H1 (cell line): ENCODE measurements around the gene ZC3HAV1. TPM values are rescaled to one million over a fixed set of nuclear protein-coding genes. Genes with fewer than 3 reads are reported as not detected.

Experiments used
- CTCF ChIA-PET: fragments of 300-600 bp; sonication (Branson Sonifier 250); formaldehyde crosslinking; loops from one replicate; lab custom pipeline; 2021; ENCODE audit not compliant: partially characterized antibody; lab: Charles Lee
- POLR2A ChIA-PET: fragments of 300-600 bp; sonication (Branson Sonifier 250); formaldehyde crosslinking; loops from one replicate; lab custom pipeline; 2021; ENCODE audit warnings: inconsistent platforms; ENCODE audit not compliant: partially characterized antibody; lab: Charles Lee
- DNase-seq, 2 experiments: peaks; one replicate each; pipeline versions ENCODE4 v3.0.0 to v3.0.0-alpha.2; 2010 to 2022; ENCODE audit warnings: low spot score in 2 of 2, low read depth in 1 of 2, mixed read lengths in 1 of 2
- FAIRE-seq: peaks from 2 replicates; lab custom pipeline; 2011; peaks lifted over from hg19 to GRCh38; lab: Jason Lieb, UNC
- H2AFZ ChIP-seq: 2 replicates; pipeline ENCODE4 v1.8.1; 2012; ENCODE audit warnings: low read length, inconsistent platforms
- H2AK5ac ChIP-seq: 2 replicates; pipeline ENCODE4 v1.6.1; 2013; ENCODE audit warnings: low read depth, low read length
- H2BK120ac ChIP-seq: replicated peaks from 2 replicates; pipeline ENCODE3; 2013; ENCODE audit warnings: low read depth, low read length, inconsistent platforms
- H2BK12ac ChIP-seq: 2 replicates; pipeline ENCODE4 v1.6.1; 2013; ENCODE audit warnings: low read depth, low read length
- H2BK15ac ChIP-seq: 2 replicates; pipeline ENCODE4 v1.6.1; 2013; ENCODE audit warnings: low read length
- H2BK20ac ChIP-seq: 2 replicates; pipeline ENCODE4 v1.6.1; 2013; ENCODE audit warnings: low read length
- H2BK5ac ChIP-seq: 2 replicates; pipeline ENCODE4 v1.6.1; 2013; ENCODE audit warnings: low read depth, low read length
- H3K14ac ChIP-seq: 2 replicates; pipeline ENCODE4 v1.6.1; 2013; ENCODE audit warnings: inconsistent platforms; ENCODE audit not compliant: insufficient read length
- H3K18ac ChIP-seq: 2 replicates; pipeline ENCODE4 v1.6.1; 2013; ENCODE audit warnings: low read length; ENCODE audit errors: extremely low read depth
- H3K23ac ChIP-seq: 2 replicates; pipeline ENCODE4 v1.6.1; 2013; ENCODE audit warnings: inconsistent platforms; ENCODE audit not compliant: insufficient read length
- H3K23me2 ChIP-seq: 2 replicates; pipeline ENCODE4 v1.6.1; 2013; ENCODE audit warnings: low read depth, low read length
- H3K27ac ChIP-seq: 2 replicates; pipeline ENCODE4 v1.6.1; 2011; ENCODE audit warnings: low read depth, low read length, inconsistent platforms
- H3K27me3 ChIP-seq, 4 experiments: replicated peaks in 1 of 4; 1 replicate in 1 of 4; 2 replicates in 3 of 4; pipeline versions ENCODE4 v1.6.1 to v1.8.1; 2011 to 2013; ENCODE audit warnings: low read length in 3 of 4, mild to moderate bottlenecking in 3 of 4, inconsistent platforms in 2 of 4, mixed read lengths in 2 of 4, moderate library complexity in 1 of 4; ENCODE audit not compliant: control insufficient read depth in 3 of 4, insufficient read depth in 3 of 4; ENCODE audit errors: extremely low read depth in 1 of 4
- H3K36me3 ChIP-seq, 4 experiments: 2 replicates each; pipeline versions ENCODE4 v1.6.1 to v1.8.1; 2011 to 2013; ENCODE audit warnings: mild to moderate bottlenecking in 4 of 4, low read length in 3 of 4, moderate library complexity in 2 of 4, control low read depth in 1 of 4, inconsistent platforms in 1 of 4; ENCODE audit not compliant: insufficient read depth in 4 of 4, control insufficient read depth in 2 of 4
- H3K4ac ChIP-seq: replicated peaks from 2 replicates; pipeline ENCODE3; 2013; ENCODE audit warnings: low read length, low read depth, mixed read lengths, inconsistent platforms; ENCODE audit not compliant: insufficient read length
- H3K4me1 ChIP-seq, 4 experiments: replicated peaks in 1 of 4; 1 replicate in 1 of 4; 2 replicates in 3 of 4; pipeline versions ENCODE4 v1.6.1 to v1.8.1; 2011 to 2013; ENCODE audit warnings: low read length in 3 of 4, inconsistent platforms in 2 of 4, mixed read lengths in 1 of 4; ENCODE audit not compliant: insufficient read depth in 4 of 4, control insufficient read depth in 3 of 4
- H3K4me2 ChIP-seq, 2 experiments: 2 replicates each; pipeline versions ENCODE4 v1.6.1 to v1.8.1; 2011 to 2013; ENCODE audit warnings: low read depth in 2 of 2, low read length in 2 of 2, control low read depth in 1 of 2, inconsistent platforms in 1 of 2, mild to moderate bottlenecking in 1 of 2; ENCODE audit not compliant: insufficient read depth in 1 of 2
- H3K4me3 ChIP-seq, 4 experiments: fragments of 200-600, 300-600 bp in 1 of 4; sonication (generic), shearing (Covaris generic), sonication (Bioruptor Twin) in 1 of 4; 2 replicates each; pipeline versions ENCODE4 v1.5.1 to v1.8.1; 2011 to 2016; ENCODE audit warnings: low read length in 4 of 4, low read depth in 3 of 4, control low read depth in 2 of 4, inconsistent platforms in 2 of 4, mild to moderate bottlenecking in 2 of 4, mixed read lengths in 1 of 4, moderate library complexity in 1 of 4; ENCODE audit not compliant: insufficient read depth in 2 of 4; ENCODE audit errors: extremely low read depth in 1 of 4
- H3K56ac ChIP-seq: replicated peaks from 2 replicates; pipeline ENCODE3; 2013; ENCODE audit warnings: low read depth, mild to moderate bottlenecking, mixed read lengths, low read length, inconsistent platforms; ENCODE audit not compliant: insufficient read length
- H3K79me1 ChIP-seq: 2 replicates; pipeline ENCODE4 v1.6.1; 2013; ENCODE audit warnings: low read depth, low read length, control low read depth
- H3K79me2 ChIP-seq, 2 experiments: 2 replicates each; pipeline versions ENCODE4 v1.6.1 to v1.8.1; 2012 to 2013; ENCODE audit warnings: low read length in 2 of 2, mild to moderate bottlenecking in 2 of 2, inconsistent platforms in 1 of 2; ENCODE audit not compliant: insufficient read depth in 2 of 2, control insufficient read depth in 1 of 2
- H3K9ac ChIP-seq, 4 experiments: replicated peaks in 1 of 4; 1 replicate in 1 of 4; 2 replicates in 3 of 4; pipeline versions ENCODE4 v1.6.1 to v1.8.1; 2011 to 2013; ENCODE audit warnings: low read depth in 3 of 4, low read length in 3 of 4, control low read depth in 2 of 4, mild to moderate bottlenecking in 2 of 4, moderate library complexity in 2 of 4, inconsistent platforms in 1 of 4; ENCODE audit errors: extremely low read depth in 1 of 4
- H3K9me3 ChIP-seq, 2 experiments: 2 replicates each; pipeline versions ENCODE4 v1.6.1 to v1.8.1; 2012 to 2013; ENCODE audit warnings: mild to moderate bottlenecking in 2 of 2, moderate library complexity in 2 of 2, control low read depth in 1 of 2, inconsistent platforms in 1 of 2, low read depth in 1 of 2, low read length in 1 of 2, mixed read lengths in 1 of 2; ENCODE audit not compliant: insufficient read depth in 2 of 2
- H4K20me1 ChIP-seq, 2 experiments: replicated peaks in 1 of 2; 2 replicates each; pipeline versions ENCODE3 to v1.8.1; 2011 to 2013; ENCODE audit warnings: inconsistent platforms in 2 of 2, low read length in 2 of 2, mild to moderate bottlenecking in 1 of 2; ENCODE audit not compliant: insufficient read depth in 2 of 2, control insufficient read depth in 1 of 2
- H4K5ac ChIP-seq: 2 replicates; pipeline ENCODE4 v1.6.1; 2013; ENCODE audit warnings: low read length, low read depth, mixed read lengths, inconsistent platforms; ENCODE audit not compliant: insufficient read length
- H4K8ac ChIP-seq: 2 replicates; pipeline ENCODE4 v1.8.0; 2013; ENCODE audit warnings: mild to moderate bottlenecking, moderate library complexity, low read length, inconsistent platforms; ENCODE audit not compliant: insufficient read depth; ENCODE audit errors: extremely low read depth
- H4K91ac ChIP-seq: replicated peaks from 2 replicates; pipeline ENCODE3; 2013; ENCODE audit warnings: low read length, mixed read lengths, inconsistent platforms; ENCODE audit not compliant: insufficient read length
- ATF3 ChIP-seq: IDR thresholded peaks from 2 replicates; pipeline ENCODE4 v1.6.1; 2011; ENCODE audit warnings: low read depth, mild to moderate bottlenecking, low read length; ENCODE audit not compliant: insufficient read depth
- CHD2 ChIP-seq: IDR thresholded peaks from 2 replicates; pipeline ENCODE4 v1.6.1; 2012; ENCODE audit warnings: low read length, improper control_type of control experiment
- CTBP2 ChIP-seq: IDR thresholded peaks from 2 replicates; pipeline ENCODE4 v1.7.0; 2011; ENCODE audit warnings: borderline replicate concordance, mild to moderate bottlenecking, moderate library complexity, mixed read lengths, low read length; ENCODE audit not compliant: insufficient read depth, insufficient read length
- KDM5A ChIP-seq: fragments of 200-600 bp; IDR thresholded peaks from 2 replicates; pipeline ENCODE4 v1.7.1; 2012; ENCODE audit warnings: mild to moderate bottlenecking, low read length, inconsistent platforms, mixed read lengths
- MAX ChIP-seq: IDR thresholded peaks from 2 replicates; pipeline ENCODE4 v1.6.1; 2012; ENCODE audit warnings: inconsistent platforms
- NANOG ChIP-seq: IDR thresholded peaks from 2 replicates; pipeline ENCODE4 v1.6.1; 2011; ENCODE audit warnings: low read length, low read depth, mild to moderate bottlenecking, inconsistent platforms; ENCODE audit not compliant: insufficient read depth, poor library complexity, severe bottlenecking
- POLR2A ChIP-seq, 2 experiments: IDR thresholded peaks; 1 replicate in 1 of 2; 2 replicates in 1 of 2; pipeline ENCODE4 v1.6.1; 2011; ENCODE audit warnings: low read depth in 2 of 2, low read length in 2 of 2, mild to moderate bottlenecking in 2 of 2; ENCODE audit errors: control extremely low read depth in 1 of 2
- SP1 ChIP-seq: IDR thresholded peaks from 2 replicates; pipeline ENCODE4 v1.6.1; 2011; ENCODE audit warnings: low read depth, low read length
- SRF ChIP-seq: IDR thresholded peaks from 2 replicates; pipeline ENCODE4 v1.6.1; 2011; ENCODE audit warnings: mild to moderate bottlenecking, low read depth, low read length, moderate library complexity
- YY1 ChIP-seq: IDR thresholded peaks from 2 replicates; pipeline ENCODE4 v1.6.1; 2011; ENCODE audit warnings: low read depth, mild to moderate bottlenecking, low read length
- WGBS, 2 experiments: shearing (Covaris generic) in 1 of 2; methylation state at CpG; one replicate each; pipeline versions ENCODE4 v1.1.6 to v1.1.7; 2013 to 2015; ENCODE audit warnings: low lambda C conversion rate in 2 of 2, mixed read lengths in 2 of 2, inconsistent platforms in 1 of 2, low coverage in 1 of 2, missing lambda C conversion rate in 1 of 2; ENCODE audit not compliant: insufficient replicate concordance in 2 of 2, insufficient coverage in 1 of 2, insufficient read length in 1 of 2; ENCODE audit errors: extremely low coverage in 1 of 2, missing lambda C conversion rate in 1 of 2; 5-methylcytosine and 5-hydroxymethylcytosine counted together
- polyA plus RNA-seq, 7 experiments: library from polyadenylated mRNA; depleted of rRNA in 3 of 7; stranded (reverse) in 5 of 7; unstranded in 2 of 7; fragments of >200 nt in 5 of 7; fragments of 200-250 nt in 2 of 7; gene quantifications; 1 replicate in 5 of 7; 2 replicates in 1 of 7; 4 replicates in 1 of 7; pipeline versions ENCODE4 v1.2.1 to v1.2.3, GENCODE V29; 2011 to 2013; ENCODE audit warnings: missing spikeins in 2 of 7, mixed read lengths in 2 of 7
- total RNA-seq: library from RNA; stranded (reverse); fragmentation: NEBNext Ultra II Directional; extraction: Animal tissue kit (Norgen Biotek cat#: 25700); gene quantifications from 2 replicates; pipeline ENCODE4 v1.2.1, GENCODE V29; 2021
- TF ChIP-seq, protein P1 (sequence below), 3 experiments: IDR thresholded peaks; 1 replicate in 2 of 3; 2 replicates in 1 of 3; pipeline versions ENCODE4 v1.5.1 to v1.6.1; 2011; ENCODE audit warnings: low read length in 3 of 3, mild to moderate bottlenecking in 3 of 3, inconsistent platforms in 2 of 3, low read depth in 1 of 3, moderate library complexity in 1 of 3; ENCODE audit not compliant: insufficient read depth in 1 of 3; ENCODE audit errors: control extremely low read depth in 1 of 3

The ZC3HAV1 gene
- total and polyA plus RNA-seq, 2 of the 8 experiments (the other 6 are each of a cell fraction or from before 2014, with no cell fraction given), result 22.5 to 43.4 TPM

- H2BK120ac ChIP-seq, result no peak overlapping the region
- no peak overlapping the region for H4K91ac ChIP-seq
- H3K9me3 ChIP-seq, result no peaks in the 10 kb centered on the region
- no peak overlapping the region for H3K27ac ChIP-seq
- H3K23me2 ChIP-seq, result no peaks in the 10 kb centered on the region; the same call in 1 of the 2 replicates
- H3K14ac ChIP-seq, result no peak overlapping the region
- H2BK5ac ChIP-seq, result no peak overlapping the region
- H4K5ac ChIP-seq, result no peak overlapping the region
- no peak overlapping the region for H3K4me3 ChIP-seq
- no peak overlapping the region for H3K4me2 ChIP-seq
- H3K79me1 ChIP-seq, result no peaks in the 10 kb centered on the region
- no peak overlapping the region for H3K9ac ChIP-seq
- no peak overlapping the region for H3K4ac ChIP-seq
- no peak overlapping the region for H2AFZ ChIP-seq
- H2BK20ac ChIP-seq, result no peak overlapping the region
- 0 out of 7 replicates have a peak, but pooled peaks cover 0 to 3% (median 0%) of the 10 kb centered on the region in 4 experiments for H3K4me1 ChIP-seq
- no peak overlapping the region for H3K18ac ChIP-seq
- WGBS, 2 experiments, result 87% methylated on average over 1 of the region's 1 CpG; no CpG with 5 or more reads in 1 of the 2 experiments
- FAIRE-seq (no peak), DNase-seq (no peak)
- no peak overlapping the region for H4K8ac ChIP-seq
- H4K20me1 ChIP-seq, result no peaks in the 10 kb centered on the region
- H2BK15ac ChIP-seq, result no peak overlapping the region
- ChIA-PET CTCF (no interaction called here), POLR2A (interaction anchor here (1.1 kb wide), 1 partner anchor 9 kb away, joined by 3 read pairs; no protein-coding TSS in a partner anchor)
- H3K23ac ChIP-seq, result no peak overlapping the region
- H3K36me3 ChIP-seq, result no peaks in the 10 kb centered on the region
- no peaks in the 10 kb centered on the region for H3K27me3 ChIP-seq
- H2BK12ac ChIP-seq, result no peak overlapping the region
- H2AK5ac ChIP-seq, result no peak overlapping the region
- H3K56ac ChIP-seq, result no peak overlapping the region
- no peaks in the 10 kb centered on the region for H3K79me2 ChIP-seq
- no peak for TF ChIP-seq YY1
- no peak for TF ChIP-seq NANOG
- TF ChIP-seq SP1, result no peak
- TF ChIP-seq, protein P1, sequence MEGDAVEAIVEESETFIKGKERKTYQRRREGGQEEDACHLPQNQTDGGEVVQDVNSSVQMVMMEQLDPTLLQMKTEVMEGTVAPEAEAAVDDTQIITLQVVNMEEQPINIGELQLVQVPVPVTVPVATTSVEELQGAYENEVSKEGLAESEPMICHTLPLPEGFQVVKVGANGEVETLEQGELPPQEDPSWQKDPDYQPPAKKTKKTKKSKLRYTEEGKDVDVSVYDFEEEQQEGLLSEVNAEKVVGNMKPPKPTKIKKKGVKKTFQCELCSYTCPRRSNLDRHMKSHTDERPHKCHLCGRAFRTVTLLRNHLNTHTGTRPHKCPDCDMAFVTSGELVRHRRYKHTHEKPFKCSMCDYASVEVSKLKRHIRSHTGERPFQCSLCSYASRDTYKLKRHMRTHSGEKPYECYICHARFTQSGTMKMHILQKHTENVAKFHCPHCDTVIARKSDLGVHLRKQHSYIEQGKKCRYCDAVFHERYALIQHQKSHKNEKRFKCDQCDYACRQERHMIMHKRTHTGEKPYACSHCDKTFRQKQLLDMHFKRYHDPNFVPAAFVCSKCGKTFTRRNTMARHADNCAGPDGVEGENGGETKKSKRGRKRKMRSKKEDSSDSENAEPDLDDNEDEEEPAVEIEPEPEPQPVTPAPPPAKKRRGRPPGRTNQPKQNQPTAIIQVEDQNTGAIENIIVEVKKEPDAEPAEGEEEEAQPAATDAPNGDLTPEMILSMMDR (IDR thresholded peaks at IDR 0.05; ENCODE audit: control extremely low read depth in 1 of 3, insufficient read depth in 1 of 3, low read depth in 1 of 3, low read length in 3 of 3), result no peak
- TF ChIP-seq KDM5A, result no peak
- no peak for TF ChIP-seq CHD2
- TF ChIP-seq ATF3, result no peak
- no peak for TF ChIP-seq SRF
- no peak for TF ChIP-seq MAX
- no peak for TF ChIP-seq POLR2A (IDR thresholded peaks at IDR 0.05; ENCODE audit: control extremely low read depth in 1 of 2, low read depth in 2 of 2, low read length in 2 of 2)
- no peak for TF ChIP-seq CTBP2
Measured at GRCh38 chr7:139152149-139152548, 42.6 kb upstream of the ZC3HAV1 start.
